GM04503 (cell line): ENCODE results near the gene IL4I1.

ENCODE experiments used
- DNase-seq: peaks from one replicate; pipeline ENCODE4 v3.0.0-alpha.2; 2012; ENCODE audit warnings: low read depth

Gene IL4I1

DNA sequence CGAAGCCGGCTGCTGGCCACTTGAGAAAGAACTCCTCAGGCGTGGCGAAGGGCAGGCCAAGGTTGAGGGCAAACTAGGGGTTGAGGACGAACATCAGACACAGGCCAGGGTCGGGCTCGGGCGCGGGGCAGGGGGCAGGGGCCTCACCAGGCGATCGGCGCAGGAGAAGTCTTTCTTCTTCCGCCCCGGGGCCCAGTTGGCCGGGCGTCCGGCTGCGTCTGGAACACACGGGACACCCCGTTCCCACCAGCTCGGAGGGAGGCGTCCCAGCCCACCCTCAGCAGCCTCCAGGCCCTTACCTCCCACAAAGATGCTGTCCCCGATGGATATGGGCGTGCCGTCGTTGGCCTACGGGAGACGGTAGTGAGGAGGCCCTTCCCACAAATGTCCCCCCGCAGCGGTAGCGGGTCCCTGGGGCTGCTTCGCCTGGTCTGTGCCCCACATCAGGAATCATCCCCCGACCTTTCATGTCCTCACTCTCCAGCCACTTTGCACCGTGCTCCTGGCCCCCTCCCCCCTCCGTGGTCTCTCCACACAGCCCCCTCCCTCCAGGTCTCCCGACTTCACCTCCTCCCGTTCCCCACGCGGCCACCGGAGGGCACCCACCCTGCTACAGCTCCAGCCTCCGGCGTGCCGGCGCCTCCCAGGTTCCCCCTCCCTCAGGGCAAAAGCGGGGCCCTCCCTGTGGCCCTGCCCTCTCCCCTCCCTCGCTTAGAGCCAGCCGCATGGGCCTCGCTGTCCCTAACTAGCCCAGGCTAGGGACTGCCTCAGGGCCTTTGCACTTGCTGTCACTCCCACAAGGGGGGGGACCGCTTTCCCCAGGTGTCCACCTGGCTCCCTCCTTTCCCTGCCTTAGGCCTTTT, 34.1 kb downstream of the IL4I1 start:
- no peak for DNase-seq

DNA sequence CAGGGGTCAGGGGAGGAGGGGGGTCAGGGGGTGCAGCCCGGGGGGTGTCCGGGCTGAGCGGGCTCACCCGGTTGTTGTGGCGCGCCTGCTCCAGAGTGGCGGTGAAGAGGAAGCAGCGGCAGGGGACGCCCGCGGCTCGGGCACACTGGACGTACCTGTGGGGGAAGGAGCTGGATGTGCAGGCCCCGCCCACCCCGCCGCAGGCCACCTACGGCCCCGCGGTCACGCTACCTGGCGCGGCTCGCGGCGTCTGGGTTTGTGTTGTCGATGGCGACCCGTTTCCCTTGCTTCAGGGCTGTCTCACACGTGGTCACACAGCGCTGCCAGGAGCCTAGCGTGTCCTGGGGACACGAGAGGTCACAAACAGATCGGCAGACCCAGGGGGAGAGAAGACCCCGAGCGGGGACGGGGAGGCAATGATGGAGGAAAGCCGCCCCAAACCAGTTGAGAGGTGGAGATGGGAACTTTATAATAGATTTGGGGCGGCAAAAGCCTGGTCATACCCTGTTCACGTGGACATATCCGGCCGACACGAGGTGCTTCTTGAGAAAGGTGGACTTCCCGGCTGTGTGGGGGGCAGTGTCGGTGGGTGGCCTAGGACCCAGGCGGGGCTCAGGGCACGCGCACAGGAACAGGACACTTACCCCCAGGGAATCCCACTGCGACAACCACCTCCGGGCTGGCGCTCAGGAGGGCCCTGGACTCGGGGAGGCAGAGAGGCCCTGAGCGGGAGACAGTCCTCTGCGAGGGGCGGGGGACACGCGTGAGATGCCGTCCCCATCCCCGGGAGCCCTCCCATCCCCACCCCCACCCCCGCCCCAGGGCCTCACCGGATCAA, 34.9 kb downstream of the IL4I1 start:
- DNase-seq: no peak

DNA sequence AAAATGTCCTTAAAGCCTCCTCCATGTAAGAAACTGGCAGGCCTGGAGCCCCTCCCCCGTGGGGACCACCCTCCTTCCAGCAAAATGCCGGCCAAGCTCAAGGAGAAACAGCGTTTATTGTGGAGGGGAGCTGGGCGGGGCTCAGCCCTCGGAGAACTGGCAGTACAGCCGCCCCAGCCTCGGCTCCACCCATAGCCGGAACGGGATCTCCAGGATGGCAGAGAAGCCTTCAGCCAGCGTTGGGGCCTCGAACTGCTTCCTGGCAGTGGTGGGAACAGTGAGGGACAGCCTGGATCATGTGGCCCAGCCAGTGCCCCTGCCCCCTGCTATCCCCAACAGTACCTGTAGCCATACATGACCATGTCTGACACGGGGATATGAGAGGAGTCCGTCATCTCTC, 35.6 kb downstream of the IL4I1 start:
- DNase-seq: no peak

DNA sequence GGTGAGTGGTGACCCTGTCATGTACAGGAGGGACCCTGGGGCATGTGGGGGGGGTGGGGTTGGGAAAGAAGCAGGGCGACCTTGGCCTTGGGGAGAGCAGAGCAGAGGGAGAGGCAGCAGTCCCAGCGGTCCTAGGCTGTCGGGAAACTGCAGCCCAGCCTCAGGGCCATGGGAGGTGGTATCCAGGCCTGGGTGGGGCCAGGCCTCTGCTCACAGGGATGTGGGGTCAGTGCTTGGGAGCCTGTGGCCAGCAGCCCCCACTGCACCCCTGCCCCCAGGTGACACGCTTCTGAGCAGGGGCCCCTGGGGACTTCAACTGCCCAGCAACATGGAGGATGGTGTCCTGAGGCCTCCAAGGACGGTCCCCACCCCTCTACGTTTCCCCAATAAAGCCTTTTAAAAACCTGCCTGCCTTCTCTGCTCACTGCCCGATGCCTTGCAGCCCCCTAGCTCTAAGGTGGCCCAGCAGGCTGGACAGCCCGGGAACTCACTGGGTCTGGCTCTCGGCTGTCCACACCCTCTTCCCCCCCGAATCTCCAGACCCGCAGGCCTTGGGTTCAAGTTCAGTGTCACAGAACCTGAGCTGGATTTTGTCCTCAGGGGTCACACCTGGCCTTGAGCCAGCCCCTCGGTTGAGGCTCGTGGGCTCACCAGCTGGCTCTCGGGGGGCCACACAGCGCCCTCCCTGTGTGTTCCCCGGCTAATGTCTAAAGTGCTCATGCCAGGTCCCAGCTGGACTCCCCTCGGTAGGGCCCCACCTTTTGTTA, 36.2 kb downstream of the IL4I1 start:
- DNase-seq: no peak

DNA sequence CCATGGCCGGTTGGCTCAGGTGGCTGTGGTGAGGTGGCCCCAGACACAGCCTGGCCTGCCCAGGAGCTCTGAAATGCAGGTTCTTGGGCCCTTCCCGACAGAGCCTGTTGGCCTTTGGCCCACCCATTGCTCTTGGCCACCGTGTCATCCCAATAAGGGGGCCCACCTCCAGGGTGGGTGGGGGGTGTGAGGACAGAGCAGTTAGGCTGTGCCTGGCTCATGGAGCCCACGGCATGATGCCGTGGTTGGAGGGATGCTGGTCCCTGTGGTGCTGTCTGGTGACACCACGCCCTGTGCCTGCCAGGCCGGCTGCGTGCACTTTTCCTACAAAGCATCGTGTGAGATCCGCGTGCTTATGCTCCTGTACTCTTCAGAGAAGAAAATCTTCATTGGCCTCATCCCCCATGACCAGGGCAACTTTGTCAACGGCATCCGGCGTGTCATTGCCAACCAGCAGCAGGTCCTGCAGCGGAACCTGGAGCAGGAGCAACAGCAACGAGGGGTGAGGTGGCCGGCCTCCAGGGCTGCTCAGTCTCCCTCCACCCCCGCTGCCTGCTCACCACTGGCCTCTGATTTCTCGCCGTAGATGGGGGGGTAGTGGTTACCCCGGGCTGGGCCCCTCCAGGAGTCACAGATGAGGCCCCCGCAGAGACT, 36.9 kb downstream of the IL4I1 start:
- no peak for DNase-seq

DNA sequence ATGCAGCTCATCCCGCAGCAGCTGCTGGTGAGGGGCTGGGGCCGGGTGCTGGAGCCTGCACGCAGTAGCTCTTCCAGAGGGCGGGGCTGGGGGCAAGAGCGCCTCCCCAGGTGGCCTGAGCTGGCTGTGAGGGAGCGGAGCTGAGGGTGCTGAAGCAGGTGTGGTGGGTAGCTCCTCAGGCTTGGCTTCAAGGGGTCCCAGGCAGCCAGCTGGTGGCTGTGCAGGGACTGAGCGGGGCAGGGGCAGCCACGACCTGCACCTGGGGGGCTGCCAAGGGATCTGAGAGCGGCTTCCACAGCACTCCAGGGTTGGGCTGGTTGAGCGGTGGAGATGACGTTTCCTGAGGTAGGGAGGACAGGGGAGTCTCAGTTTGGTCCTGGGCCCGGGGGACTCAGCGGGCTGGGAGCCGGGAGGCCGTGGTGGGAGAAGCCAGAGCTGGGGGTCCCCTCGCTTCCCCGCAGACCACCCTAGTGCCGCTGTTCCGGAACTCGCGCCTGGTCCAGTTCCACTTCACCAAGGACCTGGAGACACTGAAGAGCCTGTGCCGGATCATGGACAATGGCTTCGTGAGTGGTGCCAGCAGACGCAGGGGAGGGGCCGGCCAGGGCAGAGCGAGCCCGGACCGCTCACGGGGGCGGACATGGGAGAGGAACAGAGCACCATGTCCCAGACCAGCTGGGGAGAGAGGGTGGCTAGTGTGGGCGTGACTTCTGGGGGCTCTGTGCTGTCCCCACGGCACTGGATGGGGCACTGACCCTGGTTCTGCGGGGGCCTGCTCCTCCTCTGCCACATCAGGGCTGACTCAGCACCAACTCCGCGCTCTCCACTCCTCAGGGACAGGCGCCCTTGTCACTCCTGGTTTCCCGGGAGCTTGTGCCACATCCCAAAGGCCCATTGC, 38.4 kb downstream of the IL4I1 start:
- no peak for DNase-seq

DNA sequence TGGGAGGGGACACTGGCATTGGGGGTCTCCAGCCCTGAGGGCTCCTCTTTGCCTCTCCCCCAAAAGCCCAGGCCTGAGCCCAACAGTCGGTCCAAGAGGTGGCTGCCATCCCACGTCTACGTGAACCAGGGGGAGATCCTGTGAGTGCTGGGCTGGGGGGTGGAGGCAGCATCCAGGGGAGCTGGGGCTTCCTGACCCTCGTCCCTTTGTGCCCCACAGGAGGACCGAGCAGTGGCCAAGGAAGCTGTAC, 38.9 kb downstream of the IL4I1 start:
- DNase-seq: no peak

DNA sequence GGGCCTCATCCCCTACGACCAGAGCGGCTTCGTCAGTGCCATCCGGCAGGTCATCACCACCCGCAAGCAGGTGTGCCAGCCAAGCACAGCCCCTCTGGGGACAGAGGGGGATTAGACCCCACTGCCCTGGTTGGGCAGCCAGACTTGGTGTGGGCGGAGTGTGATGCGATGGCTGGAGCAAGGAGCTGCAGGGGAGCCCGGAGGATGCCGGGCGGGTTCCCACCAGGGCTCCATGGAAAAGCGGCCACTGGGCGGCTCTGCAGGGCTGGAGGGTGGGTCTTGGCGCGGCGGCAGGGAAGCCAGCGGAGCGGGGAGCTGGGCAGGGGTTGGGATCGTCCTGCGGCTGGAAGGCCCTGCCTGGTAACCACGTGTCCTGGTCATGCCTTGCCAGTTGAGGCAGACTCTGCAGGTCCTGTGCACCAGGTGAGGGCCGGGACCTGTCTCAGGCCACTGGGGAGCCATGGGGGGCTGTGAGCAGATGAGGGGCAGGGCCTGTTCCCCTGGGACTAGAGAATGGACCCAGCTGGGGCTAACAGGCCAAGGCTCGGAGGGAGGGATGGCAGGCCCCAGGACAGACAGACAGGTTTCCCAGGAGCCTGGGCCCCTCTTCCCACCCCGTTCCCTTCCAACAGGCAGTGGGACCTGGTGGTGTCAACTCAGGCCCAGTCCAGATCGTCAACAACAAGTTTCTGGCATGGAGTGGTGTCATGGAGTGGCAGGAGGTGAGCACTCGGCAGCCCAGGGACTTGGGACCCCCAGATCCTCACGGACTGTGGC, 39.4 kb downstream of the IL4I1 start:
- no peak for DNase-seq

DNA sequence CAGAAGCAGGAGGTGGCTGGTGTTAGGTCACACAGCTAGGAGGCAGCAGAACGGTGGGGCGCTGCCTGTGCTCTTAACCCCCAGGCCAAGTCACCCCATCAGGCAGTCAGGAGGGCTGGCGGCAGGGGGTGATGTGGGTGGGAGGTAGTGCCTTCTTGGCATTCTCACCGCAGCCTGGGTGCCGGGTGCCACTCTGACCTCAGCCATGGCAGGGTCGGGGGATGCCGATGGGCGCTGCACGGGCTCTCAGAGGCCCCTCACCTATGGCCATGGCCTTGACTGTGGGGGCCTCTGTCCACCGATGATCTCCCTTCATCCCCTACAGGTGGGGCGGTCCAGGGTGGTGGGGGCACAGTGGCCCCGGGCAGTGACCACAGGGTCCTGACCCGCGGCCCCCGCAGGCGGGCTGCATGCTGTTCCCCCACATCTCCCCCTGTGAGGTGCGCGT, 40.1 kb downstream of the IL4I1 start:
- DNase-seq: no peak

DNA sequence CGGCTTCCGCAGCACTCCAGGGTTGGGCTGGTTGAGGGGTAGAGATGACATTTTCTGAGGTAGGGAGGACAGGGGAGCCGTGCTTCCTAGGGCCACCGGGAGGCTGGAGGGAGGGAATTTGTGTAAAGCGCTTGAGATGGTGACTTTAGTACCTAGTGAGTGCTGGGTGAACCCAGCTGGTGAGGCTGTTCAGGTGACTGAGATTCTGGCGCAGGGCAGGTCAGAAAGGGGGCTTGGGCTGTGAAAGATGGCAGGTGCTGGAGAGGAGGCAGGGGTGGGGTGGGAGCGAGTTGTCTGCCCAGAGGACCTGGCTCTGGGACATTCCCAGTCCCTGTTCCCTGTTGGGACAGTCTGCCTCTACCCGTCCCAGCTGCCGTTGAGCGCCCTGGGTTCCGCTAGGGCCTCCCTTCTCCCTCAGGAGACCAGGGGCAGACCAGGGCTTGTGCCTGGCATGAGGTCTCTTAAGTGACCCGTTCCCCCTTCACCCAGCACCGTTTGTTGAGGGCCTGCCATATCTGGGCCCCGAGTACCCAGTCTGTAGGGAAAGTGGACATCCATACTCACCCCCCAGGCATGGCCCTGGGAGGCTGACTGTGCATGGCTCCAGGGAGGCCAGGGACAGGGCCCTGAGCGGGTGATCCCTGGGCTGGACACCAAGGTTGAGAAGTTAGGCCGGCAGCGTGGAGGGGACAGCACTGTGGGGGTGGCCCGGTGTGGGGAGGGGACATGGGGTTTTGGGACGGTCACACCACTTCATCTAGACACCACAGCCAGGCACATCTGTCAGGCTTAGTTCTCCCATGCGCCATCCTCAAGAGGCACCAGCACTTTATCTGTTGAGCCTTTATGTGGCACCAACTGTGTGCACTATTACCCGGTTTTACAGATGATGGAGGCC, 40.8 kb downstream of the IL4I1 start:
- DNase-seq: no peak

DNA sequence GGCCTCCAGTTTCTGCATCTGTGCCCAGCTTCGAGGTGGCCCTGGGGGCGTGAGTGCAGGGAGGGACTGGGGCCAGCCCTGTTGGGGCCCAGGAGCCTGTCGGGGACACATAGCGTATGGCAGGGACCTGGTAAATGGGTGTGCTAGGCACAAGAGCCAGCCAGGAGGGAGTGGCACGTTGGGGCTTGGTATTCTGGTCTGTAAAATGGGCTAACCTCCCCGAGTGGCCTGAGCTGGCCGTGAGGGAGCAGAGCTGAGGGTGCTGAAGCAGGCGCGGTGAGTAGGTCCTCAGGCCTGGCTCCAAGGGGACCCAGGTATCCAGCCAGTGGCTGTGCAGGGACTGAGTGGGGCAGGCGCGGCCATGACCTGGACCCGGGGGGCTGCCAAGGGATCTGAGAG, 41.4 kb downstream of the IL4I1 start:
- DNase-seq: no peak

DNA sequence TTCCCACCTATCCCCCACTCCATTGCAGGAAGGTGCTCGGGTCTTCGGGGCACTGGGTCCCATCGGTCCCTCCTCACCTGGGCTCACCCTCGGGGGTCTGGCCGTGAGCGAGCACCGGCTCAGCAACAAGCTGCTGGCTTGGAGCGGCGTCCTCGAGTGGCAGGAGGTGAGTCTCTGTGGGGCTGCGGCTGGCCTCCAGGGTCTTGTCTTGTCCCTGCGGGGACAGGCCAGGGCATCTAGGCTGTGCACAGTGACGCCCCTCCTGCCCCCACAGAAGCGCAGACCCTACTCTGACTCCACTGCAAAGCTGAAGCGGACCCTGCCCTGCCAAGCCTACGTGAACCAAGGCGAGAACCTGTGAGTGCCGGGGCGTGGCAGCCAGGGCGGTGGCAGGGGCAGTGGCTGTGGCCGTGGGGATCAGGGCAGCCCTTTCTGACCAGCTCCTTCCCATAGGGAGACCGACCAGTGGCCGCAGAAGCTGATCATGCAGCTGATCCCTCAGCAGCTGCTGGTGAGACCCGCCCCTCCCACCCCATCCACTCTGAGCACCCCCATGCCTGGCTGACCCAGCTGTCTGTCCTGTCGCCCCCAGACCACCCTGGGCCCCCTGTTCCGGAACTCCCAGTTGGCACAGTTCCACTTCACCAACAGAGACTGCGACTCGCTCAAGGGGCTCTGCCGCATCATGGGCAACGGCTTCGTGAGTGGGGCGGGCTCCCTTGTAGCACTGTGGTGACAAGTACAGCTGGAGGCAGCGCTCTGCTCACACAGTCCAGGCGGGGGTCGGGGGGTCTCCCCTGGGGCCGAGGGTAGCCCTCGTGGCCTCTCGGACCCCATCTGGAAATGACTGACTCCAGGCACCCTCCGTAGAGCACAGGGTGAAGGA, 42.1 kb downstream of the IL4I1 start:
- no peak for DNase-seq

DNA sequence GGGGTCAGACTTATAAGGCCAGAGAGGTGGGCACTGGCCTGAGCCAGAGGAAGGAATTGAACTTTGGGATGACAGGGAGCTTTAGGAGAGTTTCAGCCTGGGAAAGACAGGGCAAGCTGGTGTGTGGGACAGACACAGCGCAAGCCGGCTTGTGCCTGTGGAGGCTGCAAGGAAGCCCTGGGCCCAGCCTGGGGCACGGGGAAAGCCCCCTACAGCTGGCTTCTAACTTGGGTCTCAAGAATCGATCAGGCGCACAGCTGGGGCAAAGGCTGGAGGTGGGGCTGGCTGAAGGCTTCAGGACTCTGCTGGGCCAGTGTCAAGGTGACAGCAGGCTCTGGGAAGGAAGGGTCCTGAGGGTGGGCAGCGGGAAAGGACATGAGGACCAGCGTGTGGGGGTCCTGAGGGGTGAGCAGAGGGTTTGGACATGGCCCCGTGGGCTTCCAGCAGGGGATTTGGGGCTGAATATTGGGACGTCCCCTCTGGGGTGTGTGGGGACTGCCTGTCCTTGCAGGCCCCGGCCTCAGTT, 42.8 kb downstream of the IL4I1 start:
- DNase-seq: no peak

DNA sequence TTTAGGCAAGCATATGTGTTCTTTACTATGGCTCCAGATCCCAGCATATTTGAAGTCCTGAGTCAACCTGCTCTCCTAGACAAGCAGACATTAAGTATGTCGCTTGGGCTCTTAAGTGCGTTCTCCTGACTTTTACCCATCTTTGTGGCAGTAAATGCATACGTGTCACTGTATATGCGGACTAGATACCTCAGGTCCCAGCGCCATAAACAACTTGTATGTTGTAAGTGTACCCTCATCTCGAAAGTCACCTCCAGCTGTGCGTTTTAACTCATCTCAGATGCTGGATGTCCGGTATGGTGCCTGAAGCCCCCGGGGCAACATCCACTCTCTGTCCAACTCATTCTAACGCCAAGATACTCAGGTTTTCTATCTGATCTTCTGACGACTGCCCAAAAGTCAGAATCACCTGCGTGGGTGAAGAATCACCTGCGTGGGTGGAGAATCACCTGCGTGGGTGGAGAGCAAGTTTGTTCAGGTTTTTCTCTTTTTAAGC, 44.0 kb downstream of the IL4I1 start:
- no peak for DNase-seq

DNA sequence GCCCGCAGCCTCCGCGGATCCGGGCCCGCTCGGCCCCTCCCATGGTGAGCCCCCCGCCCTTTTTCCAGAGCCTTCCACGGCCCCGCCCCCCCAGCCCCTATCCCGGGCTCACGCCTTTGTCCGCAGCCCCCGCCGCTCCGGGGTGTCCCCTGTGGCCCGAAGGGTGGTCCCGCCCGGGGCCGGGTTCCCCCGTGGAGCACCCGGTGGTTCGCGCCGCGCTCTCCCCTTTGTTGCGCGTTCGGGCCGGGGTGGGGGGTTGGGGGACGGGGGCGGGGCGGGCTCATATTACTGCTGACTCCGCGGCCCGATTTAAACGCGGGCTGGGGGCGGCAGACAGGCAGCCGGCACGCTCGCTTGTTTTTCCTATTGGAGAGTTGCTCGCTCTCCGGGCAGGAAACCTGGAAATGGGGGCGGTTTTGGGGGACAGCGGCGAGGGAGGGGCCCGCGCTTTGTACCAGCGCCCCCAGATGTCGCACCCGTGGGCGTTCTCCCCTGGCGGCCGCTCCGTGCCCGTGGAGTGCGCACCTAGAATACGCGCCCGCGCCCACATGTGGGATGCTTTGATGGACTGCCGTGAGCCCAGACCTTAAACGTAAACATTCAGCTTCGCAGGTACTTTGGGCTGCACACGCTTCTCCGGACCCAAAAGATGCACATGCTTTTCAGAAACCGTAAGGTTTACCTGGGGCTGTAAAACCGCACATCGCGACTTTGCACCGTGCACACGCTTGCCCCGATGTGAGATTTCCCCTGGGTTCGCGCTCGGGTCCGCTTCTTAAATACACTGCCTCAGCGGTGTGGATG, 45.0 kb downstream of the IL4I1 start:
- no peak for DNase-seq

DNA sequence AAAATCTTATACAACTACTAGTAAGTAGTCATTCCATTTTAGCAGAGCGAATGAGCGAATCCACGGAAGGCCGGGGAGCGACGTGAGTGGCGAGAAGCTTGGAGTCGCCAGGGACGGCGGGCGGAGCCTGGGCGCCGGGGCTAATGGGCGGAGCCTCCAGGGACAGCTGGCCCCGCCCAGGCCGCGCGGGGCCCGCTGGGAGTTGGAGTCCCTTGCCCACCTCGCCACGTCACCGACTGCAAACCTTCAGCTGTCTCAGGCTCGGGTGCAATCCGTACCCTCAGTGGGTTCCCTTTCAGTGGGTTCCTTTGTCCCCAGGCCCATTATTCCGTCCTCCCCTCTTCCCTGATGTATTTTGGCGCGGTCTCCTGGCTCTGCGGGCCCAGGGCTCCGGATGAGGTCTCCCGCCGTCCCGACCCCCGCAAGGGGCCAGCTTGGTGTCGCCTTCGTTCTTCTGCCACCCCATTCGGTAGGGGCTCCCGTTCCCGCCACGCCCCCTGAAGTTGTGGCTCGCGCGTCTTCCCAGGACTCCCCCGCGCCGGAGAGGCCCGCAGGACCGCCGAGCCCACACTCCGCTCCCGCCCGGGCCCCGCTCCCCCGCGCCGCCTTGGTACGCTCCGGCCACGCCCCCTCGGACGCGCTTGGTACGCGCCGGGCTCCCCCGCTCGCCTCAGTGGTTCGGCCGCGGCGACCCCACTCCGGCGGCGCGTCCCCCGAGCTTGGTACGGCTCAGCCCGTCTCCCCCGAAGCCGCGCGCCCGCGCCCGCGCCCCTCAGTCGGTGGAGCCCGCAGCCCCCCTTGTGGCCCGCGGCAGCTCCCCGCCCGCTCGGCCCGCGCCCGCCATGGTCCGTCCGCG, 46.0 kb downstream of the IL4I1 start, which contains the start of gene PTOV1:
TSS of gene PTOV1 (plus strand) at position 673 of the 856 bp plus-strand sequence.
- DNase-seq: peak; percentile 40
